DMS153 treated with DMSO at 0.1 percent for 48 hours (cell line): ENCODE results near the gene SLC25A11.
"Not testable (repeated sequence)": the region's sequence is repeated elsewhere in the genome, so short reads cannot be mapped to it uniquely, and the experiment has no call there.

Experiments used
- DNase-seq: peaks from one replicate; lab custom pipeline; 2025; ENCODE audit not compliant: unreplicated experiment; lab: John Stamatoyannopoulos, UW

Gene SLC25A11

DNA sequence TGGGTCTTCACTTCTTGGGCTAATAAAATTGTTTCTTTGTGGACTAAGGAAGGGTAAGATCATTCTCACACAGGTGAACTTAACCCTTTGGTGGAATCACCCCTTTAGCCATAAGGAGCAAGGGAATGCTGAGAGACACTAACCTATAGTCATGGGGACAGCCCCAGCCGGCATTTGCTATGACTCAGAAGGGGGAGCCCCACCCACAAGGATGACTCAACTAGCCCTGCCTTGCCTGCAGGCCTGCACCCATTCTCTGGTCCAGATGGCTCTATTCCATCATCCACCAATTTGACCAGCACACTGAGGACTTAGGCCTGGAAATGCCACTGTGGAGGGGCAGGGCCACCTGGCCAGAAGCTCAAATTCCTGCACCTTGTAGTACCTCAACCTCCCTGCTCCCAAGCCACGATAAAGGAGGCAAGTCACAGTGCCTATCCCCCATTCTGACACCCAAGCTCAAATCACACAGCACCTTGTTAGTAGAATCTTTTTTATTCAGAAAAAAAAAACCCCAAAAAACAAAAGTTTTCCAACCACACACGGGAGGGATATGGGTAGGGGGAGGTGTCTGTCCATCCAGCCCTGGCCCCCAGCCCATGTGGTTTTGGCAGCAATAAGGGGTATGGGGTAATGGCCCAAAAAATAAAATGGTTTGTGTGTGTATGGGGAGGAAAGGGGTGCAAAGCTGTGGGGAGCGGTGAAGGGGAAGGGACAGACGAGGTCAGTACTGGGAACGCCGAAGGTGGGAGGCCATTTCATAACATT is 5.5 kb upstream of the SLC25A11 start:
- no peak for DNase-seq

- no peak for DNase-seq
Observed at GRCh38 chr17:4944554-4945175, 4.8 kb upstream of the SLC25A11 start.

GRCh38 chr17:4944163-4944553 is 4.3 kb upstream of the SLC25A11 start:
- DNase-seq, result no peak

- no peak for DNase-seq
Observed at GRCh38 chr17:4942760-4943508, 3.1 kb upstream of the SLC25A11 start.

DNA sequence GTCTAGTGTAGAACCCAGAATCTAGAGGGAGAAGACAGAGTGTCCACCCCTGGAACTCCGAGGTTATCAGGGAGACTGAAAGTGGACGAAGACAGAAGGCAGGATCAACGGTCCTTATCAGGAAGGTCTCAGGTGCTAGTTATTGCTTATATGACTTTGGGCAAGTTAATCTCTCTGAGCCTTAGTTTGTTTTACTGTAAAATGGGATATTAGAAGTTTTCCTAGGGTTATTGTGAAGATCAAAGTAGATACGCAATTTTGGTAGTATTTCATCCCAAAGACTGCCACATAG is 1.4 kb upstream of the SLC25A11 start:
- DNase-seq, result no peak

DNA sequence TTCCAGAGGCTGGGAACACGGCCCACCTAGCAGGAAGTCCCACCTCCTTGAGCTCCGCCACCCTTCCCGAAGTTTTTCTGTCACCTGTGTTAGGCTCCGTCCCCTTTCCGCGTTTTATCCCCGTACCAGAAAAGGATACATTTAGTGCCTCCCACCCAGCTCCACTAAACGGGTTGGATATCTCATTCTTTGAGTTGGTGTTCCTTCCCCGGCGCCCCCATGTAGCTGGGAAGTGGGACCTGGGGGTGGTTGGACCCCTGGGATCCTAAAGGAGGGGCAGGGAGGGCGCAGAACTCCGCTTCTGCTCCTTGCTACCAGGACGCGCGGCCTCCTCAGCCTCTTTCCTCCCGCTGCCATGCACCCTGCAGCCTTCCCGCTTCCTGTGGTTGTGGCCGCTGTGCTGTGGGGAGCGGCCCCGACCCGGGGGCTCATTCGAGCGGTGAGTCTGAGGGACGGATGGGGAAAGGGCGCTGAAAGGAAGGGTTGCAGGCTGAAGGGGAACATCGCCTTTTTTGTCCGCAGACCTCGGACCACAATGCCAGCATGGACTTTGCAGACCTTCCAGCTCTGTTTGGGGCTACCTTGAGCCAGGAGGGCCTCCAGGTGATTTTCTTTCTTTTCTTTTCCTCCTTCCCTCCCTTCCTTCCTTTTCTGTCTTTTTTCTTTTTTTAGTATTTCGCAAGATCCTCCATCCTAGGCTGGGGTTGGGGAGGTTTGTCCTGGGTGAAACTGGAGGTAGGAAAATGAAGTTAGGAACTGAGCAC is 891 bp upstream of the SLC25A11 start:
- DNase-seq, result no peak

GRCh38 chr17:4939546-4939795 is 375 bp downstream of the SLC25A11 start:
- DNase-seq, result no peak

- DNase-seq, result no peak
Observed at GRCh38 chr17:4938688-4939545, 929 bp downstream of the SLC25A11 start.

DNA sequence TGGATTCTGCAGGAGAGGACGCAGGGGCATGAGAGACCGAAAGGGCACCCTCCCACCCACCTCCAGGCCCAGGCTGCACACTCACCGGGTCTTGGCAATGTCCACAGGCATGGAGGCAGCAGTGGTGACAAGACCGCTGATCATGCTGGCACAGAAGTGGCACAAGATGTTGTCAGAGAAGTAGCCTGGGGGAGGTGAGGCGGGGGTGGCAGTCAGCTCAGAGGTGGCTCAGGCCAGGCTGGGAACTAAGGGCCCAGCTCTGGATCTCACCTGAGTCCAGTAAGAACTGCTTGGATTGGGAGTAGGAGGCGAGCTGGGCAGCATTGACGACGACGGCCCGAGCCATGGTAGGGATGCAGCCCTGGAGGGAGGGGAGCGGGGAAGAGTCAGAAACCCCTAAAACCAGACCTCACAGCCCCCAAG is 1.8 kb downstream of the SLC25A11 start:
- no peak for DNase-seq

- DNase-seq, result no peak
Observed at GRCh38 chr17:4937553-4937952, 2.3 kb downstream of the SLC25A11 start.

- DNase-seq, result no peak
Observed at GRCh38 chr17:4936436-4936835, 3.4 kb downstream of the SLC25A11 start.

GRCh38 chr17:4935650-4936049 is 4.2 kb downstream of the SLC25A11 start:
- no peak for DNase-seq

- DNase-seq, result peak; percentile 3
Observed at GRCh38 chr17:4934173-4934979, 5.5 kb downstream of the SLC25A11 start.

DNA sequence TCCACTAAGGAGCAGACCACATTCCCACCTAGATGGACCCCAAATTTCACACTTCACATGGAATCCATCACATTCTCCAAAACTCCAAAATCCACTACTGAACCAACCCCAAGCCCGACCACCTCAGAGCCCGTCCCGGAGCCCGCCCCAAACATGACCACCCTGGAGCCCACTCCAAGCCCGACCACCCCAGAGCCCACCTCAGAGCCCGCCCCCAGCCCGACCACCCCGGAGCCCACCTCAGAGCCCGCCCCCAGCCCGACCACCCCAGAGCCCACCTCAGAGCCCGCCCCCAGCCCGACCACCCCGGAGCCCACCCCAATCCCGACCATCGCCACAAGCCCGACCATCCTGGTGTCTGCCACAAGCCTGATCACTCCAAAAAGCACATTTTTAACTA is 6.2 kb downstream of the SLC25A11 start:
- no peak for DNase-seq

- no peak for DNase-seq
Observed at GRCh38 chr17:4932756-4933155, 7.1 kb downstream of the SLC25A11 start.

- DNase-seq, result no peak
Observed at GRCh38 chr17:4931963-4932362, 7.9 kb downstream of the SLC25A11 start, which contains the start of gene GP1BA. Gene GP1BA (plus strand): TSS chr17:4932277. CDS start chr17:4932605, 328 bp downstream.

DNA sequence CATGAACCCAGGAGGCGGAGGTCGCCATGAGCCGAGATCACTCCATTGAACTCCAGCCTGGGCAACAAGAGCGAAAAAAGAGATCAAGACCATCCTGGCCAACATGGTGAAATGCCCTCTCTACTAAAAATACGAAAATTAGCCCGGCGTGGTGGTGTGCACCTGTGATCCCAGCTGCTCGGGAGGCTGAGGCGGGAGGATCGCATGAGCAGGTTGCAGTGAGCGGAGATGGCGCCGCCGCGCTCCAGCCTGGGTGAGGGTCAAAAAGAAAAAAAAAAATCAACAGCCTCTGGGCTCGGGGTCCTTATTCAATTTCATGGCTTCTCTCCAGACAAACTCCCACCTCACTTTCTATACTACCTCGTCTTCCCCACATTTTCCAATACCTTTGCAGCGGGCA is 11.0 kb downstream of the SLC25A11 start:
- DNase-seq, result no peak

DNA sequence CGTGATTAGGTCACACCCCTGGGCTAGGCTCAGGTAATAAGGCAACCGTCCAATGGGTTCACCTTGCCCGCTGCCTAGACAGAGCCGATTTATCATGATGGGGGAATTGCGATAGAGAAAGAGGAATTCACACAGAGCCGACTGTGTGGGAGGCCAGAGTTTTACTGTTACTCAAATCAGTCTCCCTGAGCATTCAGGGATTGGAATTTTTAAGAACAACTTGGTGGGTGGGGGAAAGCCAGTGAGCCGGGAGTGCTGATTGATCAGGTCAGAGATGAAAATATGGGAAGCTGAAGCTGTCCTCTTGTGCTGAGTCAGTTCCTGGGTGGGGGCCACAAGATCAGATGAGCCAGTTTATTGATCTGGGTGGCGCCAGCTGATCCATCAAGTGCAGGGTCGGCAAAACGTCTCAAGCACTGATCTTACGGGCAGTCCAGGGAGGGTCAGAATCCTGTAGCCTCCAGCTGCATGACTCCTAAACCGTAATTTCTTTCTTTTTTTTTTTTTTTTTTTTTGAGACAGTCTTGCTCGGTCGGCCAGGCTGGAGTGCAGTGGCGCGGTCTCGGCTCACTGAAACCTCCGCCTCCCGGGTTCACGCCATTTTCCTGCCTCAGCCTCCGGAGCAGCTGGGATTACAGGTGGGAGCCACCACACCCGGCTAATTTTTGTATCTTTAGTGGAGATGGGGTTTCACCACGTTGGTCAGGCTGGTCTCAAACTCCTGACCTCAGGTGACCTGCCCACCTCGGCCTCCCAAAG is 13.1 kb downstream of the SLC25A11 start:
- DNase-seq, result not testable (repeated sequence)

DNA sequence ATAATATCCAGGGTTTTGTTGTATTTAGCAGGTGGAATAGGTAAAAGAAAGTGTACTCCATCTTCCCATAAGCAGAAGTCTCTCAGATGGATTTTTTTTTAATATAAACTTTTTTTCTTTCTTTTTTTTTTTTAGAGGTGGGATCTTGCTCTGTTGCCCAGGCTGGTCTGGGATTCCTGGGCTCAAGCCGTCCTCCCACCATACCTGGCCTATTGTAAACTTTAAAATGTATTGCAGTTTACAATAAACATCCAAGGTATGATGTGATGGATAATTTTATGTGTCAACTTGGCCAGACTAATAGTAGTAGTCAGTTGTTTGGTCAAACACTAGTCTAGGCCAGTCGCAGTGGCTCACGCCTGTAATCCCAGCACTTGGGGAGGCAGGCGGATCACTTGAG is 18.5 kb downstream of the SLC25A11 start:
- DNase-seq, result no peak
